GM18498 (cell line): ENCODE results near the gene PCNX2.

Experiments used
- ATAC-seq: cut with Tn5 transposase; IDR thresholded peaks from one replicate; pipeline ENCODE4 v1.9.1; 2021; ENCODE audit warnings: mild to moderate bottlenecking, moderate library complexity; ENCODE audit not compliant: unreplicated experiment

PCNX2 gene

DNA sequence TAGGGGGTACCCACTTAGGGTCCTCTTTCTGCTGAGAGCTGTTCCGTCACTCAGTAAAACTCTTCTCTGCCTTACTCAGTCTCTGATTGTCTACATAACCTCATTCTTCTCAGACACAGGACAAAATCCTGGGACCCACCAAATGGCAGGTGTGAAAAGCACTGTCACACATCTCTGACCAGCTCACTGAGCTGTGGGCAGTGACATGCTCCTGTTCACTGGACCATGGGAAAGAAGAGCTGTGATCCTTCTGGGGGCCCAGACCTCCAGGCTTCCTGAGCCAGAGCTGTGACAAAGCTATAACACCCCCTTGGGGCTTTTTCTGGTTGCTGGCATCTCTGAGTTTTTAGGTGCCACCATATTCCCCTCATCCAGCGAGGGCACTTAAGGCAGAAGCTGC is 229.4 kb downstream of the PCNX2 start:
- ATAC-seq, result no peak

DNA sequence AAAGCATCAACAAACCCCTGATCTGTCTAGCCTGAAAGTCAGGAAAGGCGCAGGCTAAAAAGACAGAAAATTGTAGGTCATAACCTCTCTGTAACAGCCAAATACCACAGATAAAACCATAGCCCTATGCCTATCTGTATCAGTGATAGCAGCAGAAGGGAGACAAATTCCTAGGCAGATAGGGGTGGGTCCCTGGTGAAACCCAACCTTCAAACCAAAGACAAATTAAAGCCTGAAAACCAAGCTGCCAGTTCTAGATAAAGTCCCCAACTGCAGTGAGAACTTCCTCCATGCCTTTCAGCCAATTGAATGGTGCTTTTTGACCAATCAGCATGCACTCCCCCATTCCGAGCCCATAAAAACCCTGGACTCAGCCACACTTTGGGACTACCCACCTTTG is 229.8 kb downstream of the PCNX2 start:
- ATAC-seq, result no peak

DNA sequence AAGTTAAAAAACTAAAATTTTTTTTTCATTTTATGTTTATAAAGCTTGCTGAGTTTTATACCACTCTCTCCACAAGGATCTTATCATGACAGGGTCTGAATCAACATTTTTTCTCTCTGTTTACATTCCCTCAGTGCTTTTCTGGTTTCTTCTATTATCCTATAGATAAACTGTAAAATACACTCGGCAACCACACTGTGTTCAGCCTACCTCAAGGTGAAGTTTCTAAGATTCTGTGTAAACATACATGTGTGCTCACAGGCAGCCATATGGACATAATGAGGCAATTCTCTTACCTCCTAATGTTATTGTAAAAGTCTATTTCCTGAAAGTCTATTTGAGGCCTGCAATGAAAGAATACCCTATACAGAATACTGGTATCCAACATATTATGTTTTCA is 230.5 kb downstream of the PCNX2 start:
- ATAC-seq, result no peak

DNA sequence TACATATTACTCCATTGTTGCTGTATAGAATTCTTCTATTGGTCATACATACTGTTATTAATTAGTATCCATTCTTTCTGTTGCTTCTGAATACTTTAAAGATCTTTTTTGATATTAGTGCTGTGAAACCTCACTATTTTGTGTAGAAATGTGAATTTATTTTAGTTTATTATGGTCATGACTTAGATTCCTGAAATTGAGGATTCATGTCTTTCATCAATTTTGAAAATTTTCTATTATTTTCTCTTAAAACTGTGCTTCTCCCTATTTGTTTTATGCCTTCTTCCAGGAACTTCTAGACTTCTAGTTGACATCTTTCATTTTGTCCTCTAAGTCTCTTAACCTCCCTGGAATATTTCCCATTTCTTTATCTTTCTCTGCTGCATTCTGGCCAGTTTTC is 232.1 kb downstream of the PCNX2 start:
- no peak for ATAC-seq

DNA sequence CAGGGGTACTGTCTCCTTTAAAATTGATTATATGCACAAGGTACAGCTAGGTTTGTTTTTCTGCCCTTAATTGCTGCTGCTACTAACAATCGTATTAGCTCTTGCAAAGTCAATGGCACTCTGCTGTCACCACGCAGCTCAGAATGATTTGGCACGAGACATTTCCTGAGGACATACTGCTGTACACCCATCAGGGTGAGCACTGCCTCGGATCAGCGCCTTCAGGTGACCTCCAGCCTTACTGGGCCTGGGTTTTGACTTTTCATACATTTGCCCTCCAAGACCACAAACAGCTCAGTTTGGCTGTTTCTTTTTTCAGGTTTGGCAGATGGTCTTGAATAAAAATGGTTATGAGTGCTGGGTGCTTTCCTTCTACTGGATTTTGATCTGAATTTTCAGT is 234.3 kb downstream of the PCNX2 start:
- ATAC-seq, result peak; percentile 74

DNA sequence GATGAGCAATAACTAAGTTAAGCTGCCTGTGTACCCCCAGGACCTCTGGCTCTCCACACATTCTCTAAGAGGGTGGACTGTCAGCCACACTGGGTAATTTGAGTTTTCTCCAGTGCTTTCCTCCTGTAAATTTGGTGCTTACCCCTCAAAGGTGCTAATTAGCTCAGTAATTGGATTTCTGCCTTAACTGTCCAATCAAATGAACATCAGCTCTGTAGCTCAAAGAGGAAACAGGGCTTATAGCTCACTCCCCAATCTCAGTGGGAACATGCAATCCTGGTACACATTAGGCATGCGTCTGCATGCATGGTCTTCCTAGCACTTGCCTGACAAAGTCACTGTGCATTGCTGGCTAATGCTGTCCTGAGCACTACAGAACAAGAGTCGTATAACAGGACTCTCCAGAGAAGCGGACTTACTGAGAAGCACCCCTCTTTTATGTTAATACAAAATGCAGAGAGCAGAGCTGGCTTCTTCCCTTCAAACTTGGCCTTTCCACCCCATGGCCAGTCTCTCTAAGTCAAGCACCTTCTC is 235.0 kb downstream of the PCNX2 start:
- ATAC-seq, result no peak

DNA sequence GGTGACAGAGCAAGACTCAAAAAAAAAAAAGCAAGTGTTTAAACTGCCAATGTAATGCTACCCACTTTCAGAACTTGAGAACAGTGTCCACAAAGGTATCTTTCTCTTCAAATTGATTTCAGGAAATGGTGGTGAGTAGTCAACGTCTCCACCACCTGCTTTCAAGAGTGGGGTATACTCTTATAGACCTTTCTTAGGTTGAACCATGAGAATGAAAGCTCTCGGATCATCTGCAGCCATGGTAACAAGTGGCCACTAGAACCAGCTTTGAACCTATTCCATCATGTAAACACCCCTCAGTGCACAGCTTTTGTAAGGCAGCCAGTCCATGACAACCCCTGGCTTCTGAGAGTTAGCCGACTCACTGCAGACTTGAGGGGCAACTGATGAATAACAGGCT is 237.7 kb downstream of the PCNX2 start:
- ATAC-seq, result no peak

DNA sequence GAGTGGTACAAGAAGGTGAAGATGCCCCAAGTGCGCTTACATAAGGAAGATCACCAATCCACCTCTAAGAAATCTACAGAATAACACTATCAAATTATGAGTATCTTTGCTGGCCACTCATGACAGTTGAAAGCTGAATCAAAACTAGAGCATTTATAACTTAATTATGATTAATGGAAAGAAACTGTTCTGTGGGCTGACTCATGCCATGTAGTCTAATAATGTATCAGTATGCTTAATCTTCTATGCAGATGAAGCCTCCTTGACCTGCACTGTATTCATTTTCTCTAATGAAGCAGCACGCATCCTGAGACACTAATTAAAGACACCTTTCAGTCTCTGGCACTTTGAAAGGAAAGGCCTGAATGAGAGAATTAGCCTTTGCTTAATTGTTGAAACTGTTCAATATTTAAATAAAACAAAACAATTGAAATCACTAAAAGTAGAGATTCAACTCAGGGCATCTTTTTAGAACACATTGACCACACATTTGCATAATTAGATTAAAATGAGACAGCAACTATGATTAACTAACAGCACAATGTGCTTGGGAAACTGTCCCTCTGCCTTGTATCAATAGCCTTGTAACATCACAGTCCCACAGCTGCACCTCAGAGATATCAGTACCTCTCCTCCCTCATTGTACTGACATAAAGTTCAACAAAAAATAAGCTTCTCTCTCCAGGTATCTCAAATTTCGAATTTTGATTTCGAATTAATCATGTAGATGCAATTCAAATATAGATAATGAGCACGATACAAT is 239.5 kb downstream of the PCNX2 start:
- ATAC-seq, result no peak

DNA sequence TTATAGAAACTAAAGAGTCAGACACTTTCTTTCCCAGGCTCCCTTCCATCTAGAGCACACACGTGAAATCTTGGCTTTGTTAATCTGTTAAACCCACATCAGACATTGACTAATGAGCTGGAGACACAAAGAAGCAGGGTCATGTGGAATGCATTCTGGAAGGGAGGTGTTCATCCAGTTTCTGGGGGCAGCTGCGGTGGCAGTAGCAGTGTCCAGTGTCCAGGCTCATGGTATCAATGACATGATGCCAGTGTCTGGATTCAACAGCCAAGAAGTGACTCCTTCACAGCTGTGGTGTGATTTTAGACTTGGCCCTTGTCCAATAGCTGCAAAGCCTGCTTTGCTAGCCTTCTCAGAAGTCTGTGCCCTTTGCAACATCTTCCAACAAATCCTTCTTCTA is 249.9 kb downstream of the PCNX2 start:
- ATAC-seq, result no peak

DNA sequence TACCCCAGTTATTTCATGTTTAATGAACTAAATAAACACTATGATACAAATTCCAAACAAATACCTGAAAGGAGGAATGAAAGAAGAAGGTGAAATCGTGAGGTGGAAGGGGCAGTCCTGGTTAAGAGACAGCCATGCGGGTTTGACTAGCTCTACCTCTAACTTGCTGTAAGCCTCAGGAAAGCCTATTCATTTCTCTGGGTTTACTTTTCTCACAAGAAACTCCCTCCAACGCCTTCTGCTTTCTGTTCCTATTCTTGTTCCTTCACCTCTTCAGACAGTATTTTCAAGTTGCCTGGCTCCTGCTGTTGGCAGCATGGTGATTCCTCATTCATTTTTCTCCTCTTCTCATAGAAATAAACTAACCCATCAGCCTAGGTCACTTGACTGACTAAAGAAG is 252.7 kb downstream of the PCNX2 start:
- ATAC-seq, result peak; percentile 56

DNA sequence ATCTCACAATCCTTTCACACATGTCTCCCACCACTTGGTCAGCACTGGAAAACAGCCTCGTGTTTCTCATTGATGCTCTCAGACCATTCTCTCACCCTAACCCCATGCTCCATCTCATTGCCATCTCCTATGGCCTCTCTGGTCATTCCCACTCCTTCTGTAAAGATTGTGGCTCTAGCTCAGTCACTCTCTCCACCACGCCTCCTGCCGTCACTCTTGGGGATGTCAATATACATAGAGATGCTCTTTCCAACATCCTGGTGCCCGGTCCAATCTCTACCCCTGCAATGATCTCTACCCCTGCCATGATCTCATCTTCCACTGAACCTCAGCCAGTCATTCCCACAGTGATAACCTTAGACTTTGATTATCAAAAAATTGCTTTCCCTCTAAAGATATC is 255.0 kb downstream of the PCNX2 start:
- ATAC-seq, result no peak

DNA sequence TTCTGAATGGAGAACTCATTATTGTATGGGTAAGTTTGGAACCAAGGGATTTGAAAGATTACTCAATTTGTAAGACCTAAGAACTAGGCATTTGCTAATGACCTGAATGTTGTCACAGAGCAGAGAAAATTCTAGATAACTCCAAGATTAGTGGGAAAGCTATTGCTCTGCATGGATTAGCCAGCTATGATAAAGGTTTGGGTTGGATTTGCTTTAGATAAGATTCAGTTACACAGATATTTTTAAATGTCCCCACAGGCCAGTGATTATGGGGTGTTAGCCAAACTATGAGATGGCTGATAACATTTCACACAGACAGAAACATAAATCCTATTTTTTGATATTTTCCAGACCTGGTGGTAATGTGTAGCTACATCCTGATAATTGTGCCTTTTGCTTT is 256.9 kb downstream of the PCNX2 start:
- no peak for ATAC-seq

DNA sequence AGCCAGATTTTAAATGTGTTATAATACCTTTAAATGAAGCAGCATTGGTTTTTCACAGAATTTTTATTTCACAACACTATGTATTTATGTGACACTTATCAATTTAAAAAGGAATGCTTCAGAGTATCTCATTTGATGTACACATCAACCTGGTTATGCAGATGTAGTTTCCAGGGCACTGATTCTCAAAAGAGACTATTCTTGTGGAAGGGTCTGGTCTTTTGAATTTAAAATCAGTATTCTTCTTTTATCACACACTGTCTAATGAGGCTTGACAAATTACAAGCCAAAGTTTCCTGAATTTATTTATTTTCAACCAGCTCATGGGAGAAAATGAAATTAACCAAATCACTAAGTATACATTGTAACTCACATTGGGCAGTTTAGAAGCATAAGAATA is 257.7 kb downstream of the PCNX2 start:
- ATAC-seq, result no peak

DNA sequence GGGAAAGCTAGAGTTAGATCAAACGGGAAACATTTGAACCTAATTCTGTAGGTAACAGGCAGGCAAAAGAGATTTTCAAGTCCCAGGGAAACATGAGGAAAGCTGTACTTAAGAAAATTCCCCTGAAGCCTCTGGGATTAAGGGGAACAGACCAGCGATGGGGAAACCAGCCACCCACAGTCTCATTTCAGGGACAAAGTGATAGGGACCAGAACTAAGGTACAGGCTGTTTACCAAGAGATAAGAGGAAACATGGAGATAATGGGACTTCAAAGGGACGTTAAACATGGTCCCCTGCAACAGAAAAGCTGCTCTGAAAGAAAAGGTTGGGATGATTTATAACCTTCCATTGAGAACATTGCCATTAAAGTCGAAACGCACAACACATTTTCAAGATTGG is 260.7 kb downstream of the PCNX2 start:
- no peak for ATAC-seq

DNA sequence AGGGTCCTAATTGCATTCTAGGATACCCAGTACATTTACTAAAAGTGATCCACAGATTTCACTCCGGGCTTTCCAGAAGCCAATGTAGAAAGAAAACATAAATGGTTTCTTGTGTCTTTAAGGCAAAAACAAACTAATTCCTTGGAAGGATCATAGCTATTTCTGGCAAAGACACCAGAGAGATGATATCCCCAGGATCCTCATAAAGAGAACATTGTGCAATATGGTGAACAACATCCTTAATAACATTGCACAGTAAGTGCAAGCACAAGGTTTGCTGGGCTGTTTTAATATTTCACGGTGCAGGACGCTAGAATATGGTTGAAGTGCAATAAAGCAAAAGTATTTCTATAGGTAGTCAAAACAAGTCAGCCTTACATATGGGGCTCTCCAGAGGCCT is 262.2 kb downstream of the PCNX2 start:
- no peak for ATAC-seq

DNA sequence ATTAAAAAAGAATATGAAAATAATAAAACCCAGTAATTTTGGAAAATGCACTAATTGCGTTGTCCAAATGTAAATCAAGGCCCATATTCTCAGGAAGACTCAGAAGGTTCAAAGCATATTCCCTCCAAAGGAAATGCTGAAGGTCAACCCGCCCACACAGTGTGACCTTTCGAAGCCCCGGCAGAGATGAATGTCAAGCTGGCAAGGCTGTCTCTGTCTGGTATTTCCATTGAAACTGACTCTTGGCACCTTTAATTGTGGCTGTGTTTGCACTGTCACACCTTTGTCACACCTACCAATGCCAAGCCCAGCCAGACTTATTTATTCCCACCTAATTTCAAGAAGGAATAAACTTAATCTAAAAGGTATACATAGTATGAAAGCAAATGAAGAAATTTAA is 262.6 kb downstream of the PCNX2 start:
- ATAC-seq, result no peak

DNA sequence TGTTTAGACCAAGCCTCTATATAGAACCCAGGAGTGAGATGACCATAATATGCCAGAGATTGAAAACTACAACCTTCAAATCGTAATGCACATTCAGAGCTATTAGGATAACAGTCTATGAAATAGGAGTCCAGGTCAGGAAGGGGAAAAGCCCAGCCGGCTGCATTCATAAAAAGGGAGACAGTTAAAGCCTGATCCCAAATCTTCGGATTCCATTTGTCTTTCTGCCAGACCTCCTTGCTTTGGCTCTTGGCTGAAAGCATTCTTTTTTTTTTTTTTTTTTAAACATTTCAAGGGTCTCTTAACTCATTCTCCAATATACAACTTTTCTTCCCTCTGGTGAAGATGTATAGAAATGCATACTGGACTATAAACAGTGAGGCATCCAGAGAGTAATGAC is 264.0 kb downstream of the PCNX2 start:
- ATAC-seq, result no peak

DNA sequence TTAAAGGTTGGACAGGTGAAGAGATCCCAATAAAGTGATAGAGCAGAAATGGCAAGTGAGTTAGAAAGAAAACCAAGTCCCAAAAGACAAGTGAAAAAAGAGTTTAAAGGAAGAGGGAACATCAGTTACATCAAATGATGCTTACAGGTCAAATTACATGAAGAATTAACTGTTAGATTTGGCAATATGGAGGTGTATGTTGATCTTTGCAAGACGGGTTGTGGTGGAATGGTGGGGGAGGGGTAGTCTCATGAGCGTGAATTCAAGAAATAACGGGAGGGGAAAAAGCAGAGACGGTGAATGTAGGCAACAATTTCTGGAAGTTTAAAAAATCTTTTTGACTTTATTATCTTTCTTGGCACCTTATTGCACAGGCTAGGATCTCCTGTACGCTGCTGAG is 268.5 kb downstream of the PCNX2 start:
- no peak for ATAC-seq

DNA sequence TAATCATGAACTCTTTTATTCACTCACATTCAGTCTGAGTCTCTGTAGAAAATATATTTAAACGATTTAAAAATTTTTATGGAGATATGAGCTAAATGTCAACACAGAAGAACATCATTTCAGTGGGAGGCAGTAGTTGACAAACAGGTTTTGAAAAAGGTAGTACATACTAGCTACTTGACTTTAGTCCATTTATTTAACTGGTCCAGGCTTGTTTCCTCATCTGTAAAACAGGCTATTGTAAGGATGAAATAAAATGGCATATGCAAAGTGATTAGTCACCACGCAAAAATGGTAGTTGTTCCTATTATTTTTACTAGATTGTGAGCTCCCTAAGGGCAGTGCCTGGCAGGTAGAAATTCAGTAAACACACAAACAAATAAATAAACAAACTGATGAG is 270.0 kb downstream of the PCNX2 start:
- no peak for ATAC-seq

DNA sequence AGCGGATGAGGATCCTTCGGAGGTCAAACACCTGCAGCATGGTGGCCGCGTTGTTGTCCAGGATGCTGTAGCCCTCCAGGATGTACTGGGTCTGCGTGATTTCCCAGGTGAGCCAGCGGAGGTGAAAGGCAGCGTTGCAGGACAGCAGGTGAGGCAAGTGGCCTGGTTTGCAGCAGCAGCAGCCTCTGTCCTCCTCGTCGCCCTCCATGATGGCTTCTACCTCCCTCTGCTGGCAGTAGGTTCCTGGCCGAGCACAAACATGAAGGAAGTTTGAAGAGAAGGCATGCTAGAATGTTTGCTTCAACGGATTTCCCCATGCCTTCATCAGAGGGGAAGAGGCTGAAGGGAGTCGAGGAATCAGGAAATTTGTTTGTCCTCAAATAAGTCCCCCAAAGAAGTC is 270.4 kb downstream of the PCNX2 start:
- ATAC-seq, result no peak

DNA sequence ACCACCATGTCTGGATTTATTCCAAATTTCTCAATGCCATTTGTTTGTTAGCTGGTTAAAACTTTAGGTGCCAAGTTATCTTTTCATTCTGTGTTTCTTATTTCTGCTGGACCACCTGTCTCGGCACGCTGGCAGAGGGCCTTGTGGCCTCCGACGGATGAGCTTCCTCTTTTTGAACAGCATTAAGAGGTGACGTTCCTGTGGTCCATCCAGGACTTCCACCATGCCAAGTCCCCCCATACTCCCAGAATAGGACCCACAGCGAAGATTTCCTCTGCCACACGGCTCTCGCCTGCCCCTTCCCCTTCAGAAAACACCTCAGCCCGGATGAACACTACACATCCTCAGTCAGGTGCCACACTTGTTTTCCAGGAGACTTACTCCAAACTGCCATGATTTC is 271.3 kb downstream of the PCNX2 start:
- ATAC-seq, result no peak

DNA sequence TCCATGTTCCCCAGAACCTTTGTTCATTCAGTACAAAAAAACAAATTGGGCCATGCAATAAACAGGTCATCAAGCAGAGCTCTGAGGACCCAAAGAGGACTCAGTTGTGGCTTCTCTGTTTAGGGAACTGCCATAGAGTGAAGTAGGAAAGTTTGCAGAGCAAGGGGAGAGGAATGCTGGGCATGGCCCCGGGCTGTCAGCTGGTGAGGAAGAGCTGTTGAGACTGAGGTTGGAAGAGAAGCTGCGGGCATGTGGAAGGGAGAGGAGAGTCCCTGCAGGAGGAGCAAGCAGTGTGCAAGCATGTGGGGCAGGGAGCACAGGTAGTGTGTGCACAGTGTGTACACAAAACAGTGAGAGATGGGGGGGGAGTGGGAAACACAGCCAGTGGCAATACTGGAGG is 273.3 kb downstream of the PCNX2 start:
- ATAC-seq, result no peak

DNA sequence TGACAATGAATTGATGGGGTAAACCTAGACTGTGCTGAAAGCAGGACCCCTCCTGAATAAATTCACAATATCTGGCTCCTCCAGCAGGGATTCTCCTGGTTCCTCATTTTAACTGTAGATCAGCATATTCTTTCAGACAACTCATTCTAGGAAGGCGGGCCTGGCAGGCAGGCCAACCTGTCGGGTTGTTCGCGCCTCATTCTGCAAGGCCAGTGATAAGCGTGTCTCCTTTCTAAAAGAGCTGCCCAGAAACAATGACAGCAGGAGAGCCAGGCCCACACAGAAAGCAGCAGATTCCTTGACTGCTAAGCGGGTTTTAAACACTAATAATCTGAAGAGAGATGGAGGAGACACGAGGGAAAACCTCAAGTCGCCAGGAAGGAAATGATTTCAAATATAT is 275.1 kb downstream of the PCNX2 start:
- no peak for ATAC-seq
